HepG2 (cell line): ENCODE data around the gene NFYC. TPM values are rescaled to one million over a fixed set of nuclear protein-coding genes. Genes with fewer than 3 reads are reported as not detected.
A peak's percentile ranks its signal among the peaks of the same experiment; 100 is the strongest.

Source experiments
- ATAC-seq: fragments of 200-7000 bp; cut with Tn5 transposase; 3 replicates; pipeline ENCODE4 v1.9.1; 2020; ENCODE audit warnings: mild to moderate bottlenecking, moderate library complexity
- BruUV-seq: library from RNA; stranded (reverse); fragments of 400-500 nt; replicated peaks from 2 replicates; lab custom pipeline; 2021; lab: Mats Ljungman, UMichigan
- CTCF ChIA-PET: fragments of 300-600 bp; formaldehyde crosslinking; extraction: SDS; loops from one replicate; lab custom pipeline; 2021; ENCODE audit warnings: low total read pairs, inconsistent platforms, low intra/inter-chr PET ratio; lab: Yijun Ruan, JAX
- POLR2A ChIA-PET: fragments of 350-600 bp; sonication (Branson Sonifier 250); formaldehyde crosslinking; loops from one replicate; lab custom pipeline; 2020; ENCODE audit warnings: antibody characterized with exemption, inconsistent platforms; lab: Yijun Ruan, JAX
- DNase-seq: peaks from one replicate; pipeline ENCODE4 v3.0.0-alpha.2; 2015; ENCODE audit warnings: low spot score
- FAIRE-seq: peaks from 3 replicates; lab custom pipeline; 2011; peaks lifted over from hg19 to GRCh38; lab: Jason Lieb, UNC
- H2AFZ ChIP-seq: one replicate; pipeline ENCODE4 v1.6.1; 2011; ENCODE audit warnings: low read length, inconsistent platforms
- H3K27ac ChIP-seq: fragments of 300-600 bp; 3 replicates; pipeline ENCODE4 v1.8.0; 2011; ENCODE audit warnings: mixed run types, mild to moderate bottlenecking, mixed read lengths, low read length, inconsistent platforms; ENCODE audit not compliant: insufficient read depth; ENCODE audit errors: extremely low read length
- H3K27me3 ChIP-seq, 2 experiments: fragments of 200-600 bp in 1 of 2; 2 replicates in 1 of 2; 3 replicates in 1 of 2; pipeline versions ENCODE4 v1.6.0 to v1.8.0; 2011; ENCODE audit warnings: low read length in 2 of 2, mild to moderate bottlenecking in 2 of 2, moderate library complexity in 2 of 2, inconsistent platforms in 1 of 2; ENCODE audit not compliant: insufficient read depth in 2 of 2, control insufficient read depth in 1 of 2
- H3K36me3 ChIP-seq, 2 experiments: fragments of 200-600 bp in 1 of 2; replicated peaks in 1 of 2; 2 replicates in 1 of 2; 3 replicates in 1 of 2; pipeline versions ENCODE4 v1.5.1 to v1.8.0; 2011; ENCODE audit warnings: low read length in 2 of 2, inconsistent platforms in 1 of 2; ENCODE audit not compliant: insufficient read depth in 2 of 2, control insufficient read depth in 1 of 2
- H3K4me1 ChIP-seq: 2 replicates; pipeline ENCODE4 v1.5.1; 2012; ENCODE audit warnings: low read length, inconsistent platforms; ENCODE audit not compliant: insufficient read depth
- H3K4me2 ChIP-seq: 2 replicates; pipeline ENCODE4 v1.6.0; 2011; ENCODE audit warnings: low read depth, low read length, inconsistent platforms
- H3K4me3 ChIP-seq, 3 experiments: fragments of 200-600 bp in 1 of 3; sonication (generic), shearing (Covaris generic) in 1 of 3; replicated peaks in 1 of 3; 2 replicates each; pipeline ENCODE4 v1.5.1; 2011 to 2016; ENCODE audit warnings: low read length in 3 of 3, inconsistent platforms in 2 of 3, low read depth in 2 of 3, mild to moderate bottlenecking in 2 of 3, control low read depth in 1 of 3, mixed read lengths in 1 of 3; ENCODE audit not compliant: insufficient read depth in 1 of 3
- H3K79me2 ChIP-seq: one replicate; pipeline ENCODE4 v1.6.1; 2011; ENCODE audit warnings: low read length, inconsistent platforms; ENCODE audit not compliant: insufficient read depth
- H3K9ac ChIP-seq: 2 replicates; pipeline ENCODE4 v1.6.0; 2011; ENCODE audit warnings: mild to moderate bottlenecking, low read depth, low read length, inconsistent platforms; ENCODE audit not compliant: insufficient read depth
- H3K9me3 ChIP-seq: 2 replicates; pipeline ENCODE4 v1.5.1; 2012; ENCODE audit warnings: mild to moderate bottlenecking, low read length
- H4K20me1 ChIP-seq: 2 replicates; pipeline ENCODE4 v1.6.0; 2011; ENCODE audit warnings: inconsistent platforms, mild to moderate bottlenecking, low read length, moderate library complexity; ENCODE audit not compliant: insufficient read depth
- CBX5 ChIP-seq: sonication (generic); formaldehyde crosslinking; IDR thresholded peaks from 2 replicates; pipeline ENCODE4 v1.4.0; 2020; ENCODE audit warnings: missing genetic modification reagents, borderline replicate concordance
- CREB1 ChIP-seq, 2 experiments: fragments of 450-650 bp in 1 of 2; IDR thresholded peaks; 2 replicates each; pipeline ENCODE4 v1.6.1; 2016 to 2017; ENCODE audit warnings: control low read depth in 1 of 2, mild to moderate bottlenecking in 1 of 2, missing compliant biosample characterization in 1 of 2, missing genetic modification characterization in 1 of 2
- EP300 ChIP-seq, 3 experiments: sonication (generic) in 1 of 3; formaldehyde crosslinking in 1 of 3; IDR thresholded peaks; 2 replicates each; pipeline versions ENCODE4 v1.5.1 to v1.6.1; 2011 to 2020; ENCODE audit warnings: low read depth in 2 of 3, low read length in 2 of 3, borderline replicate concordance in 1 of 3, improper control_type of control experiment in 1 of 3, mild to moderate bottlenecking in 1 of 3, missing genetic modification reagents in 1 of 3, moderate library complexity in 1 of 3
- FOXA1 ChIP-seq, 2 experiments: fragments of 450-650 bp in 1 of 2; sonication (generic) in 1 of 2; formaldehyde crosslinking in 1 of 2; IDR thresholded peaks; 2 replicates each; pipeline versions ENCODE4 v1.4.0 to v1.6.1; 2016 to 2020; ENCODE audit warnings: missing genetic modification reagents in 1 of 2
- HDAC6 ChIP-seq: fragments of 200-600 bp; sonication (generic); IDR thresholded peaks from 2 replicates; pipeline ENCODE4 v1.7.0; 2017; ENCODE audit warnings: mild to moderate bottlenecking, antibody characterized with exemption, low read length, low read depth
- HHEX ChIP-seq: IDR thresholded peaks from 2 replicates; pipeline ENCODE4 v1.6.1; 2016; ENCODE audit warnings: control low read depth
- HOXD1 ChIP-seq: sonication (generic); formaldehyde crosslinking; IDR thresholded peaks from 2 replicates; pipeline ENCODE4 v1.5.0; 2020; ENCODE audit warnings: missing genetic modification reagents
- ISL2 ChIP-seq: sonication (generic); formaldehyde crosslinking; IDR thresholded peaks from 2 replicates; pipeline ENCODE4 v1.5.0; 2020; ENCODE audit warnings: missing genetic modification reagents
- KLF16 ChIP-seq, 2 experiments: sonication (generic) in 1 of 2; formaldehyde crosslinking in 1 of 2; IDR thresholded peaks; 2 replicates each; pipeline versions ENCODE4 v1.6.1 to v1.8.0; 2016 to 2023; ENCODE audit warnings: missing genetic modification reagents in 2 of 2, missing compliant biosample characterization in 1 of 2
- MIXL1 ChIP-seq: IDR thresholded peaks from 2 replicates; pipeline ENCODE4 v1.6.1; 2016
- MTA3 ChIP-seq: sonication (generic); formaldehyde crosslinking; IDR thresholded peaks from 2 replicates; pipeline ENCODE4 v1.4.0; 2020; ENCODE audit warnings: missing genetic modification reagents
- NFIC ChIP-seq: IDR thresholded peaks from 2 replicates; pipeline ENCODE4 v1.6.1; 2012; ENCODE audit warnings: mild to moderate bottlenecking, low read length, inconsistent platforms
- NR2F1 ChIP-seq, 2 experiments: fragments of 450-650 bp in 1 of 2; formaldehyde crosslinking in 1 of 2; IDR thresholded peaks; 2 replicates each; pipeline versions ENCODE4 v1.5.0 to v1.6.1; 2016 to 2020; ENCODE audit warnings: mild to moderate bottlenecking in 1 of 2, missing compliant biosample characterization in 1 of 2, missing genetic modification reagents in 1 of 2, moderate library complexity in 1 of 2
- NR2F6 ChIP-seq, 2 experiments: IDR thresholded peaks; 2 replicates each; pipeline ENCODE4 v1.6.1; 2016; ENCODE audit warnings: antibody characterized with exemption in 1 of 2, mild to moderate bottlenecking in 1 of 2
- PREB ChIP-seq: sonication (generic); formaldehyde crosslinking; IDR thresholded peaks from 2 replicates; pipeline ENCODE4 v1.4.0; 2020; ENCODE audit warnings: missing genetic modification reagents
- RXRB ChIP-seq: IDR thresholded peaks from 2 replicates; pipeline ENCODE4 v1.6.1; 2016; ENCODE audit warnings: borderline replicate concordance, missing genetic modification reagents, missing compliant biosample characterization
- SAP130 ChIP-seq: IDR thresholded peaks from 2 replicates; pipeline ENCODE4 v1.6.1; 2016; ENCODE audit warnings: low read depth
- SCMH1 ChIP-seq: sonication (generic); formaldehyde crosslinking; IDR thresholded peaks from 2 replicates; pipeline ENCODE4 v1.9.0; 2021; ENCODE audit warnings: missing genetic modification reagents, mild to moderate bottlenecking, borderline replicate concordance
- SIX1 ChIP-seq: sonication (generic); formaldehyde crosslinking; IDR thresholded peaks from 2 replicates; pipeline ENCODE4 v1.4.0; 2020; ENCODE audit warnings: missing genetic modification reagents, borderline replicate concordance
- SNAI1 ChIP-seq: sonication (generic); formaldehyde crosslinking; IDR thresholded peaks from 2 replicates; pipeline ENCODE4 v1.5.0; 2020; ENCODE audit warnings: mild to moderate bottlenecking, missing genetic modification reagents, borderline replicate concordance
- THAP11 ChIP-seq: IDR thresholded peaks from 2 replicates; pipeline ENCODE4 v1.6.1; 2016; ENCODE audit warnings: missing biosample characterization, missing genetic modification reagents
- ZNF704 ChIP-seq: sonication (generic); formaldehyde crosslinking; IDR thresholded peaks from 2 replicates; pipeline ENCODE4 v1.8.1; 2023; ENCODE audit warnings: mild to moderate bottlenecking, inconsistent platforms, moderate library complexity, missing genetic modification reagents, borderline replicate concordance
- ZNF713 ChIP-seq: sonication (generic); formaldehyde crosslinking; IDR thresholded peaks from 2 replicates; pipeline ENCODE4 v1.4.0; 2020; ENCODE audit warnings: mild to moderate bottlenecking, missing genetic modification reagents
- WGBS: methylation state at CpG from one replicate; pipeline ENCODE4 v1.1.6; 2017; ENCODE audit warnings: low lambda C conversion rate; 5-methylcytosine and 5-hydroxymethylcytosine counted together
- in situ Hi-C: cut with HindIII; loops from 2 replicates; pipeline ENCODE4 v1.10.0; 2017; ENCODE audit warnings: low pct_unique_long_range_greater_than_20kb; ENCODE audit not compliant: extremely low pct_ligation_motif_present
- intact Hi-C: fragments of 100-400 bp; cut with micrococcal nuclease; formaldehyde crosslinking; loops from one replicate; pipeline ENCODE4 v1.10.0; 2022; ENCODE audit not compliant: unreplicated experiment
- polyA plus RNA-seq, 8 experiments: library from polyadenylated mRNA; depleted of rRNA in 3 of 8; stranded (reverse) in 7 of 8; unstranded in 1 of 8; fragments of >200 nt; fragmentation: Illumina TruSeq in 4 of 8; extraction: Trizol in 4 of 8; gene quantifications; 2 replicates each; pipeline versions ENCODE4 v1.2.1 to v1.2.3, GENCODE V29; 2011 to 2016; ENCODE audit warnings: low read depth in 4 of 8, missing spikeins in 1 of 8, mixed read lengths in 1 of 8; ENCODE audit not compliant: insufficient read depth in 1 of 8
- total RNA-seq, 5 experiments: library from RNA; depleted of rRNA; stranded (reverse); fragments of >200 nt; fragmentation: Illumina TruSeq; extraction: Trizol; gene quantifications; 2 replicates each; pipeline ENCODE4 v1.2.3, GENCODE V29; 2016; ENCODE audit warnings: low read depth in 1 of 5

NFYC gene
- total and polyA plus RNA-seq, 2 of the 13 experiments (the other 11 are each of a cell fraction or from before 2014, with no cell fraction given), result 33.9 to 73.7 TPM

- H3K27ac ChIP-seq, result peak overlapping the region; percentile 75
- peak overlapping the region; percentile 43 for H3K9ac ChIP-seq
- H2AFZ ChIP-seq, result no peak overlapping the region
- POLR2A ChIA-PET, result interaction anchor here (3.7 kb wide), 1 partner anchor 24 kb away, joined by 26 read pairs; the partner anchor contains the start of gene NFYC
- peaks cover 97% of the 10 kb centered on the region for H3K4me1 ChIP-seq
- intact Hi-C loops (no loop called here), in situ Hi-C loops (no loop called here)
- FAIRE-seq, result peak; percentile 30
- no TSS peak for BruUV-seq
- 0 out of 2 replicates have a peak, but pooled peaks cover 4% of the 10 kb centered on the region for H4K20me1 ChIP-seq
- ATAC-seq, result peak; percentile 71
- no peaks in the 10 kb centered on the region for H3K27me3 ChIP-seq
- H3K4me3 ChIP-seq, result peak overlapping the region in 1 of 3 experiments; percentile 28; a peak in 1 of 6 replicates
- no peaks in the 10 kb centered on the region for H3K9me3 ChIP-seq
- CTCF ChIA-PET, result no interaction called here
- H3K36me3 ChIP-seq, result peaks cover 0 to 1% of the 10 kb centered on the region in 2 experiments; a peak in 1 of 5 replicates
- H3K4me2 ChIP-seq, result peak overlapping the region; percentile 70
- WGBS, result 8% methylated on average over 4 of the region's 4 CpGs
- peaks cover 89% of the 10 kb centered on the region for H3K79me2 ChIP-seq
- DNase-seq, result peak; percentile 77
- TF ChIP-seq ISL2 (peak; percentile 87), EP300 (IDR thresholded peaks at IDR 0.05; ENCODE audit: low read depth in 2 of 2, low read length in 2 of 2) (peak in 1 of 2 experiments; percentile 71; a peak in 2 of 4 replicates), EP300 (CRISPR knock-in tag; IDR thresholded peaks at IDR 0.05; ENCODE audit: borderline replicate concordance) (no peak), HOXD1 (CRISPR knock-in tag) (no peak), RXRB (peak; percentile 67; the same call in 1 of the 2 replicates), KLF16 (CRISPR knock-in tag; IDR thresholded peaks at IDR 0.05) (peak in 1 of 2 experiments; percentile 53; a peak in 1 of 4 replicates), ZNF704 (no peak), HDAC6 (no peak), MTA3 (CRISPR knock-in tag) (no peak), FOXA1 (IDR thresholded peaks at IDR 0.05) (no peak), FOXA1 (CRISPR knock-in tag; IDR thresholded peaks at IDR 0.05) (peak; percentile 31; the same call in 1 of the 2 replicates), SNAI1 (CRISPR knock-in tag) (no peak), ZNF713 (CRISPR knock-in tag) (no peak), THAP11 (CRISPR knock-in tag) (peak; percentile 40), NR2F1 (CRISPR knock-in tag; IDR thresholded peaks at IDR 0.05) (peak; percentile 42 to 65; a peak in 3 of 4 replicates), HHEX (CRISPR knock-in tag) (peak; percentile 34; the same call in 1 of the 2 replicates), SAP130 (CRISPR knock-in tag) (peak; percentile 84), SIX1 (peak; percentile 62; the same call in 1 of the 2 replicates), CBX5 (CRISPR knock-in tag) (no peak), NFIC (peak; percentile 54; the same call in 1 of the 2 replicates), CREB1 (IDR thresholded peaks at IDR 0.05) (no peak), CREB1 (CRISPR knock-in tag; IDR thresholded peaks at IDR 0.05) (peak; percentile 62), MIXL1 (peak; percentile 65), PREB (CRISPR knock-in tag) (no peak), NR2F6 (IDR thresholded peaks at IDR 0.05) (peak; percentile 92), NR2F6 (CRISPR knock-in tag; IDR thresholded peaks at IDR 0.05) (peak; percentile 86), SCMH1 (CRISPR knock-in tag) (no peak)
Observed at GRCh38 chr1:40715491-40716059, 24.1 kb downstream of the NFYC start.
